Progenitor cell of endocrine pancreas (in vitro differentiated cells): ENCODE data around the gene C2orf80. TPM values are rescaled to one million over a fixed set of nuclear protein-coding genes. Genes with fewer than 3 reads are reported as not detected.

Experiments
- DNase-seq: peaks from one replicate; pipeline ENCODE4 v3.0.0; 2021; ENCODE audit warnings: low spot score; ENCODE audit not compliant: unreplicated experiment
- H3K27ac Mint-ChIP-seq: 2 replicates; pipeline ENCODE4 v1.8.0; 2021; ENCODE audit warnings: mild to moderate bottlenecking, moderate library complexity, mixed read lengths
- H3K27me3 Mint-ChIP-seq: 2 replicates; pipeline ENCODE4 v1.8.0; 2021; ENCODE audit warnings: mixed read lengths
- H3K36me3 Mint-ChIP-seq: 2 replicates; pipeline ENCODE4 v1.8.0; 2022; ENCODE audit warnings: mixed read lengths; ENCODE audit not compliant: insufficient read depth
- H3K4me1 Mint-ChIP-seq: 2 replicates; pipeline ENCODE4 v1.8.0; 2021; ENCODE audit warnings: low read depth, mixed read lengths
- H3K4me3 Mint-ChIP-seq: 2 replicates; pipeline ENCODE4 v1.8.0; 2021; ENCODE audit warnings: low read depth, mild to moderate bottlenecking, moderate library complexity, mixed read lengths
- H3K9me3 Mint-ChIP-seq: 2 replicates; pipeline ENCODE4 v1.8.0; 2021; ENCODE audit warnings: low read depth, mixed read lengths
- total RNA-seq: library from RNA; stranded (reverse); gene quantifications from 2 replicates; pipeline ENCODE4 v1.2.1, GENCODE V29; 2021
- TF ChIP-seq, protein P1 (sequence below): fragments of 200-600 bp; sonication (generic); IDR thresholded peaks from one replicate; pipeline ENCODE4 v1.5.0; 2021; ENCODE audit warnings: antibody characterized with exemption, mild to moderate bottlenecking; ENCODE audit not compliant: unreplicated experiment

Gene C2orf80
- total RNA-seq, 1 donor from 2014 or later: not detected

GRCh38 chr2:208150094-208150493, 39.7 kb downstream of the C2orf80 start:
- H3K9me3 Mint-ChIP-seq: peaks cover 10% of the 10 kb centered on the region
- DNase-seq: no peak
- H3K27ac Mint-ChIP-seq: no peak overlapping the region
- no peak overlapping the region for H3K4me3 Mint-ChIP-seq
- TF ChIP-seq, protein P1, sequence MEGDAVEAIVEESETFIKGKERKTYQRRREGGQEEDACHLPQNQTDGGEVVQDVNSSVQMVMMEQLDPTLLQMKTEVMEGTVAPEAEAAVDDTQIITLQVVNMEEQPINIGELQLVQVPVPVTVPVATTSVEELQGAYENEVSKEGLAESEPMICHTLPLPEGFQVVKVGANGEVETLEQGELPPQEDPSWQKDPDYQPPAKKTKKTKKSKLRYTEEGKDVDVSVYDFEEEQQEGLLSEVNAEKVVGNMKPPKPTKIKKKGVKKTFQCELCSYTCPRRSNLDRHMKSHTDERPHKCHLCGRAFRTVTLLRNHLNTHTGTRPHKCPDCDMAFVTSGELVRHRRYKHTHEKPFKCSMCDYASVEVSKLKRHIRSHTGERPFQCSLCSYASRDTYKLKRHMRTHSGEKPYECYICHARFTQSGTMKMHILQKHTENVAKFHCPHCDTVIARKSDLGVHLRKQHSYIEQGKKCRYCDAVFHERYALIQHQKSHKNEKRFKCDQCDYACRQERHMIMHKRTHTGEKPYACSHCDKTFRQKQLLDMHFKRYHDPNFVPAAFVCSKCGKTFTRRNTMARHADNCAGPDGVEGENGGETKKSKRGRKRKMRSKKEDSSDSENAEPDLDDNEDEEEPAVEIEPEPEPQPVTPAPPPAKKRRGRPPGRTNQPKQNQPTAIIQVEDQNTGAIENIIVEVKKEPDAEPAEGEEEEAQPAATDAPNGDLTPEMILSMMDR: no peak
- H3K4me1 Mint-ChIP-seq: no peaks in the 10 kb centered on the region
- no peaks in the 10 kb centered on the region for H3K27me3 Mint-ChIP-seq
- H3K36me3 Mint-ChIP-seq: no peaks in the 10 kb centered on the region

DNA sequence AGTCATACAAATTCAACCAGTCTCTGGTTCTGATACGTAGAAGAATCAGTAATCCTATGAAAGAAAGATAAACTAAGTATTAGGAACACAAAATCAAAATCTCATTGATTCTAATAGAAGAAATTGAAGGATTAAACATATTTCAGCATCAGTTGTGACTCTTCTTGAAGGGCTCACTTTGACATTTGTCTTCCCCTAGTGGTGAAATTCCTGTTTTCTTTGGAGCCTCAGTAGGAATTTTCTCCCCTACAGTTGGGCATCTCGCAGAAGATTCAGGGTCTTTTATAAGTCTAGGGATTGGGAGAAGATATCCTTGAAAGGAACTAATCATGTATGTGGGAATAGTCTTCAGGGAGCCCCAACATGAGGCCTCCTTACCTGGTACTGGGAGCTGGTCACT, 41.0 kb downstream of the C2orf80 start:
- DNase-seq: no peak
- Mint-ChIP-seq H3K27me3 (no peaks in the 10 kb centered on the region), H3K4me3 (no peak overlapping the region), H3K27ac (no peak overlapping the region), H3K36me3 (no peaks in the 10 kb centered on the region), H3K4me1 (no peaks in the 10 kb centered on the region), H3K9me3 (peaks cover 10% of the 10 kb centered on the region)
- TF ChIP-seq, protein P1: peak; percentile 38

GRCh38 chr2:208147759-208148158, 42.1 kb downstream of the C2orf80 start:
- no peak overlapping the region for H3K27ac Mint-ChIP-seq
- no peak for DNase-seq
- H3K4me3 Mint-ChIP-seq: no peak overlapping the region
- H3K4me1 Mint-ChIP-seq: peaks cover 7% of the 10 kb centered on the region
- H3K36me3 Mint-ChIP-seq: no peaks in the 10 kb centered on the region
- peaks cover 10% of the 10 kb centered on the region for H3K9me3 Mint-ChIP-seq
- H3K27me3 Mint-ChIP-seq: no peaks in the 10 kb centered on the region
- TF ChIP-seq, protein P1: no peak

DNA sequence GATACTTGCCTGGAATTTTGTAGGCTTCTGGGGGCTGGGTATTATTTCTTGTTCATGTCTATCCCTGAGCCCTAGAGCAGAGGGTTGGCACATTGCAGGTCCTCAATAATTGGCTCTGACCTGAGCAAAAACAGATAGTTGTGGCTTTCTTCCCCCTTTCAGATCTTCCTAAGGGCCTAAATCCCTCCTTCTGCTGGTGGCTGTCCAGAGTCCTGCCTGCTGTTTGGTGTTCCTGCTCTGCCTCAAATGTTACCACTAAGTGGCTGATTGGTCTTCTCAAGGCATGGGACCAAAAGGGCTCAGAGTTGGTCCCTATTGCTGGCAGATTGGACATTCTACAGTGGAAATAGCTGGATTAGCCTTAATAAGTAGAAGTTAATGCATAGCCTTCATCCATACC, 42.8 kb downstream of the C2orf80 start:
- DNase-seq: no peak
- Mint-ChIP-seq H3K4me1 (peaks cover 9% of the 10 kb centered on the region), H3K36me3 (no peaks in the 10 kb centered on the region), H3K4me3 (no peak overlapping the region), H3K27me3 (no peaks in the 10 kb centered on the region), H3K27ac (no peak overlapping the region), H3K9me3 (peaks cover 10% of the 10 kb centered on the region)
- TF ChIP-seq, protein P1: no peak

- no peak for DNase-seq
- Mint-ChIP-seq H3K4me3 (no peak within 1 kb of the TSS), H3K9me3 (peaks cover 6% of the 10 kb centered on the region), H3K36me3 (no peaks in the 10 kb centered on the region), H3K27ac (no peak within 1 kb of the TSS), H3K4me1 (peaks cover 9% of the 10 kb centered on the region), H3K27me3 (no peaks in the 10 kb centered on the region)
- TF ChIP-seq, protein P1: no peak
Measured at GRCh38 chr2:208146006-208146405, 43.8 kb downstream of the C2orf80 start, which contains the start of gene CRYGB. CRYGB (minus strand) TSS chr2:208146158; CDS start chr2:208146120, 38 bp downstream.
